Fibroblast of skin of right biceps (primary cell): ENCODE data around the gene NLRP4.
"Not testable (repeated sequence)": the region's sequence is repeated elsewhere in the genome, so short reads cannot be mapped to it uniquely, and the experiment has no call there.

Source experiments
- DNase-seq: peaks from one replicate; pipeline ENCODE4 v3.0.0-alpha.2; 2013

NLRP4 gene

GRCh38 chr19:55901369-55902079 lies 65.2 kb downstream of the NLRP4 start:
- no peak for DNase-seq

DNA sequence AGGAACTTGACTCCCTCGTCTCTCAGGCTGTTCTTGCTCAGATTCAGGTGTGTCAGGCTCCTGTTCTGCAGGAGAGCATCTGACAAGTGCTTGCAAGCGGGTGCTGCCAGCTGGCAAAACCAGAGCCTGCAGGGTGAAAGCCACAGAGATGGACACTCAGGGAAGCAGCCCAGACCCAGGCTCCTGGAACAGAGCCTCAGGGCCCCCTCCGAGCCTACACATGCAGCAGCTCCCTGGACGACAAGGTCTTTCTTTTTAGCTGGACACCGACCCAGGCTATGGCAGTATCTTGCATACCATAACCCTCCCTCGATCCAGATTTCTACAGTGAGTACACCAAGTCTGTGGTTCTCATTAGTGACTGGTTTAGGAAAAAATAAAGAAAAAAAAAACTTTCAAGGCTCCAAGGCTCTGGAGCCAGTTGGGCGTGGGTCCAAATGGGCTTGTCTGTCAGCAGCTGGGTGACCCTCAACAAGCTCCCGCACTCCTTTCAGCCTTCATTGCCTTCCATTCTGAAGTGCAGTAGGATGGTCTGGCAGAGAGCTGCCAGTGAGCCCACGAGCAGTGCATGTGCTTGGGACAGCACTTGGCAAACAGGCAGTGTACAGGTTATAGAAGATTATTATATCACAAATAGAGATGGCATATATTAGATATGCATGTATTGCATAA lies 65.9 kb downstream of the NLRP4 start:
- no peak for DNase-seq

- DNase-seq, result no peak
Observed at GRCh38 chr19:55907286-55907685, 70.9 kb downstream of the NLRP4 start.

DNA sequence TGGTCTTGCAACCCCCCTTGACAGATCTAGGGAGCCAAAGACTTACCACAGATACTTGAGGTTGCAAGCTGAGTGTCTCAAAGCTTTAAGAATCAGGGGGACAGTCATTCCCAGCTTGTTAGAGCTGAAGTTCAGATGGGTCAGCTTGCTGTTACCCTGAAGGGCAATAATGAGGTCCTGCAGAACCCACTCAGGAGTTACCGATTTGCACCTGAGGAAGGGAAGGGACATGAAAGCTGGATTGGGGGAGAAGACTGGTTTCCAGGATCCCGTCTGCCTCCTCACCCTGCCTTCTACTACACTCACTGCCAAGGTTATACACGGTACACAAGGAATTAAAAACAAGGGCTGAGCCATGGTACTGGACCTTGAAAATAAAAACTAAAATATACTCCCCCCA lies 71.4 kb downstream of the NLRP4 start:
- no peak for DNase-seq

DNA sequence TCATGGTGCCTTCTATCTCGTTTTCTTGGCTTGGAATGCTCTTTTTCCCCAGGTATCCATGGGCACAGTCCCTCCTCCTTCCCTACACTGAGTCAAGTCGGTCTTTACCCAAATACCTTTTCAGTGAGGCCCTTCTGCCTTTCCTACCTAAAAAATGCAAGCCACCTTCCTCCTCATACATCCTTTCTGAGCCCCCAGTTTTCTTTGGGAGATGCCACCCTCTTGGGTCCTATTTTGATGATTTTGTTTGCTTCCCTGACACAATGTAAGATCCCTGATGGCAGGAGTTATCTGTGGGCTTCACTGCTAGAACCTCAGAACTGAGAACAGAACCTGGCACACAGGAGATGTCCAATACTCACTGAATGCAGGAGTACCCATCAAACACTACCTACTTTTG lies 73.5 kb downstream of the NLRP4 start:
- DNase-seq, result no peak

GRCh38 chr19:55912916-55913315 lies 76.6 kb downstream of the NLRP4 start:
- no peak for DNase-seq

DNA sequence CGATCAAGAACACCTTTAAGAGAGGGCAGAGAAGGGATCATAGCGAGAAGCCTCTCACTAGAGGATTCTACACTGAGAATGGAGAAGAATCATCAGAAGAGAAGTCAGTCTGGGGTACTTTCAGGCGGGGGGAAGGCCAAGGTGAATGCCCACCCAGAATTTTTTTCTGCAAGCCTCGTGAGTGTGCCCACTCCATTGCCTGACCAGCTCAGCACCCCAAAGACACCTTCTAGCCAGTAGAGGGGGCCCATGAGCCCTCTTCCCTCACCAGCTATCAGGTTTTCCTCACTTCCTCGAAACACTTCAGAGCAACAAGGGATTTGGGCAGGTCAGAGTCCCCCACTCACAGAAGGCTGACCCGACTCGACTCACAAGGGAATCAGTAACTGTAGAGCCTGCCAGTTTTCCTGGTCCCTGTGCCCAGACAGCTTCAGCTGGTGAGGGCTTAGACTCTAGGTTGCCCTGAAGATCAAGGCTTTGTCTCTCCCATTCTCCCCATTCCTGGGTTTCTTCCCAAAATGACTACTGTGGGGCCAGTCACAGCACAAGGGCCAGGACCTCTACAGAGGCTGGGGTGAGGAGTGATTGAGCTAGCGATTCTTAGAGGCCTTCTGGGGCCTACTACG lies 77.4 kb downstream of the NLRP4 start:
- DNase-seq, result no peak

- DNase-seq, result no peak
Observed at GRCh38 chr19:55923556-55923955, 87.2 kb downstream of the NLRP4 start.

- DNase-seq, result no peak
Observed at GRCh38 chr19:55927991-55928390, 91.7 kb downstream of the NLRP4 start.

GRCh38 chr19:55929258-55929657 lies 92.9 kb downstream of the NLRP4 start:
- DNase-seq, result not testable (repeated sequence)

- no peak for DNase-seq
Observed at GRCh38 chr19:55930996-55931515, 94.7 kb downstream of the NLRP4 start.
